Measurements from ENCODE around the gene ENTREP3.

GRCh38 chr1:155300024-155300423, 44.7 kb upstream of the ENTREP3 start:
- TF ChIP-seq POLR2A (IDR thresholded peaks at IDR 0.05) (no peak), CTCF (IDR thresholded peaks at IDR 0.05) (no peak)

All from thyroid gland (tissue), 4 donors.